Measurements from ENCODE around the gene UQCC5.

Gene UQCC5

GRCh38 chr3:52495777-52496602 is 40.4 kb upstream of the UQCC5 start:
- ChIA-PET CTCF (no interaction called here), POLR2A (no interaction called here)
- TF ChIP-seq NFRKB (IDR thresholded peaks at IDR 0.05), result no peak
- no peak for TF ChIP-seq ARNT (IDR thresholded peaks at IDR 0.05)
- TF ChIP-seq FOXA1 (IDR thresholded peaks at IDR 0.05), result no peak
- TF ChIP-seq SP1 (IDR thresholded peaks at IDR 0.05), result no peak
- no peak for TF ChIP-seq ZNF384 (IDR thresholded peaks at IDR 0.05)
- no peak for TF ChIP-seq BHLHE40 (IDR thresholded peaks at IDR 0.05; ENCODE audit: borderline replicate concordance)
- TF ChIP-seq ELF4 (IDR thresholded peaks at IDR 0.05), result no peak
- TF ChIP-seq SUZ12 (IDR thresholded peaks at IDR 0.05), result no peak
- TF ChIP-seq L3MBTL2 (conservative IDR thresholded peaks at IDR 0.05), result no peak
- no peak for TF ChIP-seq LEF1 (IDR thresholded peaks at IDR 0.05; ENCODE audit: borderline replicate concordance)
- no peak for TF ChIP-seq FOXK2 (IDR thresholded peaks at IDR 0.05)
- no peak for TF ChIP-seq CTBP1 (IDR thresholded peaks at IDR 0.05; ENCODE audit: borderline replicate concordance)
- TF ChIP-seq FOXM1 (IDR thresholded peaks at IDR 0.05; ENCODE audit: borderline replicate concordance), result no peak
- TF ChIP-seq TARDBP (IDR thresholded peaks at IDR 0.05), result no peak
- no peak for TF ChIP-seq PKNOX1 (IDR thresholded peaks at IDR 0.05)
- no peak for DNase-seq (ENCODE audit: extremely low spot score)

GRCh38 chr3:52498137-52499054 is 38.0 kb upstream of the UQCC5 start:
- ChIA-PET CTCF (no interaction called here), POLR2A (no interaction called here)
- DNase-seq (ENCODE audit: extremely low spot score), result no peak
- no peak for TF ChIP-seq NFRKB (IDR thresholded peaks at IDR 0.05)
- no peak for TF ChIP-seq SP1 (IDR thresholded peaks at IDR 0.05)
- no peak for TF ChIP-seq FOXM1 (IDR thresholded peaks at IDR 0.05; ENCODE audit: borderline replicate concordance)
- TF ChIP-seq ZNF384 (IDR thresholded peaks at IDR 0.05), result no peak
- no peak for TF ChIP-seq ARNT (IDR thresholded peaks at IDR 0.05)
- no peak for TF ChIP-seq TARDBP (IDR thresholded peaks at IDR 0.05)
- no peak for TF ChIP-seq PKNOX1 (IDR thresholded peaks at IDR 0.05)
- TF ChIP-seq CTBP1 (IDR thresholded peaks at IDR 0.05; ENCODE audit: borderline replicate concordance), result no peak
- TF ChIP-seq SUZ12 (IDR thresholded peaks at IDR 0.05), result no peak
- no peak for TF ChIP-seq L3MBTL2 (conservative IDR thresholded peaks at IDR 0.05)
- TF ChIP-seq LEF1 (IDR thresholded peaks at IDR 0.05; ENCODE audit: borderline replicate concordance), result no peak
- TF ChIP-seq BHLHE40 (IDR thresholded peaks at IDR 0.05; ENCODE audit: borderline replicate concordance), result no peak
- TF ChIP-seq FOXA1 (IDR thresholded peaks at IDR 0.05), result no peak
- no peak for TF ChIP-seq HDGF (IDR thresholded peaks at IDR 0.05; ENCODE audit: borderline replicate concordance)
- TF ChIP-seq ELF4 (IDR thresholded peaks at IDR 0.05), result no peak
- TF ChIP-seq FOXK2 (IDR thresholded peaks at IDR 0.05), result no peak

- CTCF ChIA-PET, result no interaction called here
- POLR2A ChIA-PET, result no interaction called here
Measured at GRCh38 chr3:52501046-52501445, 35.4 kb upstream of the UQCC5 start.

GRCh38 chr3:52502001-52502400 is 34.4 kb upstream of the UQCC5 start:
- no peak for DNase-seq (ENCODE audit: extremely low spot score)
- CTCF ChIA-PET, result no interaction called here
- POLR2A ChIA-PET, result no interaction called here
- TF ChIP-seq BHLHE40 (IDR thresholded peaks at IDR 0.05; ENCODE audit: borderline replicate concordance), result no peak
- no peak for TF ChIP-seq ZNF384 (IDR thresholded peaks at IDR 0.05)
- TF ChIP-seq FOXA1 (IDR thresholded peaks at IDR 0.05), result no peak
- no peak for TF ChIP-seq FOXM1 (IDR thresholded peaks at IDR 0.05; ENCODE audit: borderline replicate concordance)
- TF ChIP-seq SUZ12 (IDR thresholded peaks at IDR 0.05), result no peak
- no peak for TF ChIP-seq PKNOX1 (IDR thresholded peaks at IDR 0.05)
- no peak for TF ChIP-seq HDGF (IDR thresholded peaks at IDR 0.05; ENCODE audit: borderline replicate concordance)
- TF ChIP-seq NFRKB (IDR thresholded peaks at IDR 0.05), result no peak
- TF ChIP-seq ARNT (IDR thresholded peaks at IDR 0.05), result no peak
- no peak for TF ChIP-seq TARDBP (IDR thresholded peaks at IDR 0.05)
- TF ChIP-seq ELF4 (IDR thresholded peaks at IDR 0.05), result no peak
- TF ChIP-seq LEF1 (IDR thresholded peaks at IDR 0.05; ENCODE audit: borderline replicate concordance), result no peak
- TF ChIP-seq FOXK2 (IDR thresholded peaks at IDR 0.05), result no peak
- no peak for TF ChIP-seq CTBP1 (IDR thresholded peaks at IDR 0.05; ENCODE audit: borderline replicate concordance)
- TF ChIP-seq SP1 (IDR thresholded peaks at IDR 0.05), result no peak
- no peak for TF ChIP-seq L3MBTL2 (conservative IDR thresholded peaks at IDR 0.05)

More at GRCh38 chr3:52501046-52501445, 35.4 kb upstream of the UQCC5 start:
- DNase-seq (ENCODE audit: extremely low spot score), result no peak
- TF ChIP-seq FOXA1 (IDR thresholded peaks at IDR 0.05), result no peak
- TF ChIP-seq PKNOX1 (IDR thresholded peaks at IDR 0.05), result no peak
- no peak for TF ChIP-seq L3MBTL2 (conservative IDR thresholded peaks at IDR 0.05)
- no peak for TF ChIP-seq ZNF384 (IDR thresholded peaks at IDR 0.05)
- TF ChIP-seq TARDBP (IDR thresholded peaks at IDR 0.05), result no peak
- TF ChIP-seq FOXM1 (IDR thresholded peaks at IDR 0.05; ENCODE audit: borderline replicate concordance), result no peak
- TF ChIP-seq ARNT (IDR thresholded peaks at IDR 0.05), result no peak
- TF ChIP-seq SP1 (IDR thresholded peaks at IDR 0.05), result no peak
- no peak for TF ChIP-seq ELF4 (IDR thresholded peaks at IDR 0.05)
- no peak for TF ChIP-seq CTBP1 (IDR thresholded peaks at IDR 0.05; ENCODE audit: borderline replicate concordance)
- TF ChIP-seq BHLHE40 (IDR thresholded peaks at IDR 0.05; ENCODE audit: borderline replicate concordance), result no peak
- no peak for TF ChIP-seq FOXK2 (IDR thresholded peaks at IDR 0.05)
- no peak for TF ChIP-seq HDGF (IDR thresholded peaks at IDR 0.05; ENCODE audit: borderline replicate concordance)
- TF ChIP-seq LEF1 (IDR thresholded peaks at IDR 0.05; ENCODE audit: borderline replicate concordance), result no peak
- no peak for TF ChIP-seq SUZ12 (IDR thresholded peaks at IDR 0.05)
- no peak for TF ChIP-seq NFRKB (IDR thresholded peaks at IDR 0.05)
